HepG2 (cell line): ENCODE measurements around the gene FXR2. TPM values are rescaled to one million over a fixed set of nuclear protein-coding genes. Genes with fewer than 3 reads are reported as not detected.

Experiments used
- CENPX ChIP-seq: sonication (generic); formaldehyde crosslinking; IDR thresholded peaks from 2 replicates; pipeline ENCODE4 v1.9.0; 2021; ENCODE audit warnings: mild to moderate bottlenecking, missing genetic modification reagents, moderate library complexity
- EEA1 ChIP-seq: sonication (generic); formaldehyde crosslinking; IDR thresholded peaks from 2 replicates; pipeline ENCODE4 v1.5.1; 2020; ENCODE audit warnings: mild to moderate bottlenecking, missing genetic modification reagents, borderline replicate concordance
- FOXA3 ChIP-seq: IDR thresholded peaks from 2 replicates; pipeline ENCODE4 v1.6.1; 2016; ENCODE audit warnings: missing genetic modification reagents, missing compliant biosample characterization
- HMG20B ChIP-seq: conservative IDR thresholded peaks from 2 replicates; pipeline ENCODE4 v1.6.1; 2016; ENCODE audit warnings: missing genetic modification reagents, missing compliant biosample characterization
- NAIF1 ChIP-seq: sonication (generic); formaldehyde crosslinking; IDR thresholded peaks from 2 replicates; pipeline ENCODE4 v1.5.0; 2020; ENCODE audit warnings: mild to moderate bottlenecking, missing genetic modification reagents, borderline replicate concordance
- PHF20 ChIP-seq: sonication (generic); formaldehyde crosslinking; IDR thresholded peaks from 2 replicates; pipeline ENCODE4 v1.5.0; 2020; ENCODE audit warnings: mild to moderate bottlenecking, missing genetic modification reagents
- RARG ChIP-seq: sonication (generic); formaldehyde crosslinking; IDR thresholded peaks from 2 replicates; pipeline ENCODE4 v1.4.0; 2020; ENCODE audit warnings: low read depth, mild to moderate bottlenecking, missing genetic modification reagents
- REL ChIP-seq: sonication (generic); formaldehyde crosslinking; conservative IDR thresholded peaks from 2 replicates; pipeline ENCODE4 v1.8.0; 2022; ENCODE audit warnings: mild to moderate bottlenecking, missing genetic modification reagents, moderate library complexity
- ZFX ChIP-seq: sonication (generic); formaldehyde crosslinking; IDR thresholded peaks from 2 replicates; pipeline ENCODE4 v1.4.0; 2020; ENCODE audit warnings: mild to moderate bottlenecking, low read depth, missing genetic modification reagents, moderate library complexity
- ZMYM3 ChIP-seq: sonication (generic); formaldehyde crosslinking; IDR thresholded peaks from 2 replicates; pipeline ENCODE4 v1.5.1; 2020; ENCODE audit warnings: mild to moderate bottlenecking, missing genetic modification reagents
- ZNF138 ChIP-seq: sonication (generic); formaldehyde crosslinking; IDR thresholded peaks from 2 replicates; pipeline ENCODE4 v1.5.0; 2020; ENCODE audit warnings: mild to moderate bottlenecking, low read depth, missing genetic modification reagents
- ZNF274 ChIP-seq: sonication (generic); formaldehyde crosslinking; IDR thresholded peaks from 2 replicates; pipeline ENCODE4 v1.5.1; 2020; ENCODE audit warnings: mild to moderate bottlenecking, missing genetic modification reagents
- ZNF329 ChIP-seq: sonication (generic); formaldehyde crosslinking; IDR thresholded peaks from 2 replicates; pipeline ENCODE4 v1.9.0; 2021; ENCODE audit warnings: low read depth, mild to moderate bottlenecking, missing genetic modification reagents
- ZNF562 ChIP-seq: sonication (generic); formaldehyde crosslinking; IDR thresholded peaks from 2 replicates; pipeline ENCODE4 v1.8.0; 2022; ENCODE audit warnings: missing genetic modification reagents, borderline replicate concordance
- ZNF569 ChIP-seq: sonication (generic); formaldehyde crosslinking; IDR thresholded peaks from 2 replicates; pipeline ENCODE4 v1.5.0; 2020; ENCODE audit warnings: mild to moderate bottlenecking, missing genetic modification reagents, moderate library complexity, borderline replicate concordance
- ZNF607 ChIP-seq: sonication (generic); formaldehyde crosslinking; IDR thresholded peaks from 2 replicates; pipeline ENCODE4 v1.5.1; 2020; ENCODE audit warnings: missing genetic modification reagents, mild to moderate bottlenecking, borderline replicate concordance
- ZNF670 ChIP-seq: sonication (generic); formaldehyde crosslinking; IDR thresholded peaks from 2 replicates; pipeline ENCODE4 v1.8.0; 2022; ENCODE audit warnings: mild to moderate bottlenecking, missing genetic modification reagents, borderline replicate concordance
- polyA plus RNA-seq, 8 experiments: library from polyadenylated mRNA; depleted of rRNA in 3 of 8; stranded (reverse) in 7 of 8; unstranded in 1 of 8; fragments of >200 nt; fragmentation: Illumina TruSeq in 4 of 8; extraction: Trizol in 4 of 8; gene quantifications; 2 replicates each; pipeline versions ENCODE4 v1.2.1 to v1.2.3, GENCODE V29; 2011 to 2016; ENCODE audit warnings: low read depth in 4 of 8, missing spikeins in 1 of 8, mixed read lengths in 1 of 8; ENCODE audit not compliant: insufficient read depth in 1 of 8
- total RNA-seq, 5 experiments: library from RNA; depleted of rRNA; stranded (reverse); fragments of >200 nt; fragmentation: Illumina TruSeq; extraction: Trizol; gene quantifications; 2 replicates each; pipeline ENCODE4 v1.2.3, GENCODE V29; 2016; ENCODE audit warnings: low read depth in 1 of 5
- TF ChIP-seq, protein P1 (sequence below): sonication (generic); formaldehyde crosslinking; IDR thresholded peaks from 2 replicates; pipeline ENCODE4 v1.4.0; 2020; ENCODE audit warnings: missing genetic modification reagents
- TF ChIP-seq, protein P2 (sequence below): sonication (generic); formaldehyde crosslinking; IDR thresholded peaks from 2 replicates; pipeline ENCODE4 v1.4.0; 2020; ENCODE audit warnings: missing genetic modification reagents
- TF ChIP-seq, protein P3 (sequence below): sonication (generic); formaldehyde crosslinking; IDR thresholded peaks from 2 replicates; pipeline ENCODE4 v1.8.1; 2023; ENCODE audit warnings: missing genetic modification reagents, mild to moderate bottlenecking, borderline replicate concordance
- TF ChIP-seq, protein P4 (sequence below): sonication (generic); formaldehyde crosslinking; IDR thresholded peaks from 2 replicates; pipeline ENCODE4 v1.5.1; 2020; ENCODE audit warnings: missing genetic modification reagents, mild to moderate bottlenecking, borderline replicate concordance
- TF ChIP-seq, protein P5 (sequence below): sonication (generic); formaldehyde crosslinking; IDR thresholded peaks from 2 replicates; pipeline ENCODE4 v1.4.0; 2020; ENCODE audit warnings: missing genetic modification reagents

Gene FXR2
- total and polyA plus RNA-seq, 2 of the 13 experiments (the other 11 are each of a cell fraction or from before 2014, with no cell fraction given), result 20.9 to 24.4 TPM

DNA sequence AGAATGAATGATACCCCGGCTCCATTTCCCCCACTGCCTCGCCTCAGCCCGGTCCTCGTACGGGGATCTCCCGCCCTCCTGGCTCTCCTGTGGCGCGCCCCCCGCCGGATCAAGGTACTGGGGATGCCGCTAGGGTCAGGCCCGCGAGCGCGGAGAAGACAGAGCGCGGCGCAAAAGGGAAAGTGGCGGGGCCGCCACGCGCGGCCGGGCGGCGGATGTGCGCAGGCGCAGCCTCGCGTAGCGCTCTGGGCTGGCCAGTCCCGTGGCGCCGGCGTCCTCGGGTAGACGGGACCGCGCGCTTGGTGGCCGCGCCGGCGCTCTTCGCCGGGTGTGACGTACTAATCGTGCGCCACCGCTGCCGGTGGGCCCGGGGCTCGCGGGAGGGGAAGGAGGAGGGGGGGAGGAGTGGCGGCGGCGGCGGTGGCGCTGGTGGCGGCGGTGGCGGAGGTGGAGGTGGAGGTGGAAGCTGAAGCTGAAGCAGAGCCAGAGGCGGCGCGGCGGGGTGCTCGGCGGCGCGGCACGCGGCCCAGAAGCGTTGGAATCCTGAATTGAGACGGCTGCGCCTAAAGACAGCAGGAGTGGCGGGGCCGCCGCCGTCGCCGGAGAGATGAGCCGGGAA, 53.0 kb downstream of the FXR2 start, which contains the start of gene SENP3 (continued):
- TF ChIP-seq, protein P1, sequence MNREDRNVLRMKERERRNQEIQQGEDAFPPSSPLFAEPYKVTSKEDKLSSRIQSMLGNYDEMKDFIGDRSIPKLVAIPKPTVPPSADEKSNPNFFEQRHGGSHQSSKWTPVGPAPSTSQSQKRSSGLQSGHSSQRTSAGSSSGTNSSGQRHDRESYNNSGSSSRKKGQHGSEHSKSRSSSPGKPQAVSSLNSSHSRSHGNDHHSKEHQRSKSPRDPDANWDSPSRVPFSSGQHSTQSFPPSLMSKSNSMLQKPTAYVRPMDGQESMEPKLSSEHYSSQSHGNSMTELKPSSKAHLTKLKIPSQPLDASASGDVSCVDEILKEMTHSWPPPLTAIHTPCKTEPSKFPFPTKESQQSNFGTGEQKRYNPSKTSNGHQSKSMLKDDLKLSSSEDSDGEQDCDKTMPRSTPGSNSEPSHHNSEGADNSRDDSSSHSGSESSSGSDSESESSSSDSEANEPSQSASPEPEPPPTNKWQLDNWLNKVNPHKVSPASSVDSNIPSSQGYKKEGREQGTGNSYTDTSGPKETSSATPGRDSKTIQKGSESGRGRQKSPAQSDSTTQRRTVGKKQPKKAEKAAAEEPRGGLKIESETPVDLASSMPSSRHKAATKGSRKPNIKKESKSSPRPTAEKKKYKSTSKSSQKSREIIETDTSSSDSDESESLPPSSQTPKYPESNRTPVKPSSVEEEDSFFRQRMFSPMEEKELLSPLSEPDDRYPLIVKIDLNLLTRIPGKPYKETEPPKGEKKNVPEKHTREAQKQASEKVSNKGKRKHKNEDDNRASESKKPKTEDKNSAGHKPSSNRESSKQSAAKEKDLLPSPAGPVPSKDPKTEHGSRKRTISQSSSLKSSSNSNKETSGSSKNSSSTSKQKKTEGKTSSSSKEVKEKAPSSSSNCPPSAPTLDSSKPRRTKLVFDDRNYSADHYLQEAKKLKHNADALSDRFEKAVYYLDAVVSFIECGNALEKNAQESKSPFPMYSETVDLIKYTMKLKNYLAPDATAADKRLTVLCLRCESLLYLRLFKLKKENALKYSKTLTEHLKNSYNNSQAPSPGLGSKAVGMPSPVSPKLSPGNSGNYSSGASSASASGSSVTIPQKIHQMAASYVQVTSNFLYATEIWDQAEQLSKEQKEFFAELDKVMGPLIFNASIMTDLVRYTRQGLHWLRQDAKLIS (CRISPR knock-in tag), result no peak
- peak; percentile 90 for TF ChIP-seq PHF20 (CRISPR knock-in tag)
- no peak for TF ChIP-seq NAIF1 (CRISPR knock-in tag)
- TF ChIP-seq, protein P2, sequence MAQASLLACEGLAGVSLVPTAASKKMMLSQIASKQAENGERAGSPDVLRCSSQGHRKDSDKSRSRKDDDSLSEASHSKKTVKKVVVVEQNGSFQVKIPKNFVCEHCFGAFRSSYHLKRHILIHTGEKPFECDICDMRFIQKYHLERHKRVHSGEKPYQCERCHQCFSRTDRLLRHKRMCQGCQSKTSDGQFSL (CRISPR knock-in tag), result no peak; the same call in none of the 2 replicates
- TF ChIP-seq RARG (CRISPR knock-in tag), result no peak
- no peak for TF ChIP-seq ZNF562 (CRISPR knock-in tag)
- no peak for TF ChIP-seq ZNF138 (CRISPR knock-in tag)
- TF ChIP-seq, protein P3, sequence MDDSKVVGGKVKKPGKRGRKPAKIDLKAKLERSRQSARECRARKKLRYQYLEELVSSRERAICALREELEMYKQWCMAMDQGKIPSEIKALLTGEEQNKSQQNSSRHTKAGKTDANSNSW (CRISPR knock-in tag), result no peak
- TF ChIP-seq ZMYM3 (CRISPR knock-in tag), result no peak
- peak; percentile 52; the same call in 1 of the 2 replicates for TF ChIP-seq ZNF329 (CRISPR knock-in tag)
- TF ChIP-seq HMG20B (CRISPR knock-in tag), result no peak
- no peak for TF ChIP-seq ZNF607 (CRISPR knock-in tag)
- peak; percentile 84 for TF ChIP-seq ZFX (CRISPR knock-in tag)
- TF ChIP-seq EEA1 (CRISPR knock-in tag), result no peak
- TF ChIP-seq, protein P4, sequence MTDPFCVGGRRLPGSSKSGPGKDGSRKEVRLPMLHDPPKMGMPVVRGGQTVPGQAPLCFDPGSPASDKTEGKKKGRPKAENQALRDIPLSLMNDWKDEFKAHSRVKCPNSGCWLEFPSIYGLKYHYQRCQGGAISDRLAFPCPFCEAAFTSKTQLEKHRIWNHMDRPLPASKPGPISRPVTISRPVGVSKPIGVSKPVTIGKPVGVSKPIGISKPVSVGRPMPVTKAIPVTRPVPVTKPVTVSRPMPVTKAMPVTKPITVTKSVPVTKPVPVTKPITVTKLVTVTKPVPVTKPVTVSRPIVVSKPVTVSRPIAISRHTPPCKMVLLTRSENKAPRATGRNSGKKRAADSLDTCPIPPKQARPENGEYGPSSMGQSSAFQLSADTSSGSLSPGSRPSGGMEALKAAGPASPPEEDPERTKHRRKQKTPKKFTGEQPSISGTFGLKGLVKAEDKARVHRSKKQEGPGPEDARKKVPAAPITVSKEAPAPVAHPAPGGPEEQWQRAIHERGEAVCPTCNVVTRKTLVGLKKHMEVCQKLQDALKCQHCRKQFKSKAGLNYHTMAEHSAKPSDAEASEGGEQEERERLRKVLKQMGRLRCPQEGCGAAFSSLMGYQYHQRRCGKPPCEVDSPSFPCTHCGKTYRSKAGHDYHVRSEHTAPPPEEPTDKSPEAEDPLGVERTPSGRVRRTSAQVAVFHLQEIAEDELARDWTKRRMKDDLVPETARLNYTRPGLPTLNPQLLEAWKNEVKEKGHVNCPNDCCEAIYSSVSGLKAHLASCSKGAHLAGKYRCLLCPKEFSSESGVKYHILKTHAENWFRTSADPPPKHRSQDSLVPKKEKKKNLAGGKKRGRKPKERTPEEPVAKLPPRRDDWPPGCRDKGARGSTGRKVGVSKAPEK (CRISPR knock-in tag), result no peak
- no peak for TF ChIP-seq FOXA3 (CRISPR knock-in tag)
- no peak for TF ChIP-seq REL (CRISPR knock-in tag)
- TF ChIP-seq ZNF670 (CRISPR knock-in tag), result no peak
- TF ChIP-seq, protein P5, sequence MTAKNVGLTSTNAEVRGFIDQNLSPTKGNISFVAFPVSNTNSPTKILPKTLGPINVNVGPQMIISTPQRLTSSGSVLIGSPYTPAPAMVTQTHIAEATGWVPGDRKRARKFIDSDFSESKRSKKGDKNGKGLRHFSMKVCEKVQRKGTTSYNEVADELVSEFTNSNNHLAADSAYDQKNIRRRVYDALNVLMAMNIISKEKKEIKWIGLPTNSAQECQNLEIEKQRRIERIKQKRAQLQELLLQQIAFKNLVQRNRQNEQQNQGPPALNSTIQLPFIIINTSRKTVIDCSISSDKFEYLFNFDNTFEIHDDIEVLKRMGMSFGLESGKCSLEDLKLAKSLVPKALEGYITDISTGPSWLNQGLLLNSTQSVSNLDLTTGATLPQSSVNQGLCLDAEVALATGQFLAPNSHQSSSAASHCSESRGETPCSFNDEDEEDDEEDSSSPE, result peak; percentile 69; the same call in 1 of the 2 replicates
- no peak for TF ChIP-seq CENPX (CRISPR knock-in tag)
- TF ChIP-seq ZNF569 (CRISPR knock-in tag), result no peak
- TF ChIP-seq ZNF274, result 0 out of 2 replicates have a peak, but pooled peaks have one; percentile 55
